CD1c-positive myeloid dendritic cell (primary cell): Measurements from ENCODE around the gene PNMA1.

ENCODE experiments used
- DNase-seq: peaks from one replicate; pipeline ENCODE4 v3.0.0-alpha.2; 2016; ENCODE audit errors: extremely low spot score

The PNMA1 gene

GRCh38 chr14:73751157-73751691 is 37.0 kb upstream of the PNMA1 start:
- peak; percentile 35 for DNase-seq

- no peak for DNase-seq
Measured at GRCh38 chr14:73750531-73750901, 36.3 kb upstream of the PNMA1 start.

GRCh38 chr14:73749706-73750530 is 35.7 kb upstream of the PNMA1 start:
- no peak for DNase-seq

GRCh38 chr14:73748858-73749357 is 34.7 kb upstream of the PNMA1 start:
- no peak for DNase-seq

- DNase-seq = no peak
Measured at GRCh38 chr14:73747379-73748211, 33.4 kb upstream of the PNMA1 start.

- no peak for DNase-seq
Measured at GRCh38 chr14:73746520-73747378, 32.6 kb upstream of the PNMA1 start.

DNA sequence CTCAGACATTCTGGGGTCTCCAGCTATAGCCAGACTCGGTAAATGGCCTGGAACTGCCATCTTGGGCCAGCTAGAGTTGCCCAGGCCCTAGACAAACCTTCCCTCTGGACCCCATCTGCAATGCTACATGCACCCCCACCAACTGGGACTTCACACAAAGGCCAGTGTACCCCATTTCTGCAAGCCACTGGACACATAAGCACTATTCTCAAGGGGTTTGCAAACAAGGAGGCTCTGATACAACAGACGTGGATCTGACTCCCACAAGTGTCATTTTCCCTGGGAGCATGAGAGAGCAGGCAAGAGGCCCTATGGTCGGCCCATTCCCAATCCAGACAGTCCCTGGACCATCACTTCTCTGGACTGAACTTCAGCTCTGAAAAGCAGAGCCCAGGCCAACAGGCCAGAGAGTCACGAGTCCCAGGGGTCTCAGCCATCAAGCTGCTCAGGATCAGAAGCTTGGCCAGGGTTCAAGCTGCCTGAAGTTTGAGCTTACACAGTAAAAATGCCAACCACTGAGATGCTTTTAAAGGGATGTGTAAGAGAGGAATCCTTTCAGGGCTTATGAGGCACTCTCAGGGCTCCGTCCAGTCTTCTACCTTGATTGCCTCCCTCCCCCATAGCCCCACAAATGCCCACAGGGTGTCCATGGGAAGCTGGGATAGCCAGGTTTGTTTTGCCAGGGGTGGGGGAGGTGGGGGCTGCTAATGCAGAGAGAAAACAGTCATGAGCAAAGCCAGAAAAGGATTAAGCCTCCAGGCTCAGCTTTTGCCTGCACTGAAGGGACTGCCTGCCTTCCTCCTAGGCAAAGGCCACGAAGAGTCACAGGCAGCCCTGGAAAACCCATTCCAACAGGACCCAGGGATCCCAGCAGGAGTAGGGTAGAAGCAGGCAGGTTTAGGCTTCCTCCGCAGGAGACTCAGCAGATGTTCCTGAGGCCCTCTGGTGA is 31.7 kb upstream of the PNMA1 start:
- no peak for DNase-seq

GRCh38 chr14:73744874-73745529 is 30.8 kb upstream of the PNMA1 start:
- DNase-seq = no peak

GRCh38 chr14:73744175-73744867 is 30.1 kb upstream of the PNMA1 start:
- DNase-seq = no peak

DNA sequence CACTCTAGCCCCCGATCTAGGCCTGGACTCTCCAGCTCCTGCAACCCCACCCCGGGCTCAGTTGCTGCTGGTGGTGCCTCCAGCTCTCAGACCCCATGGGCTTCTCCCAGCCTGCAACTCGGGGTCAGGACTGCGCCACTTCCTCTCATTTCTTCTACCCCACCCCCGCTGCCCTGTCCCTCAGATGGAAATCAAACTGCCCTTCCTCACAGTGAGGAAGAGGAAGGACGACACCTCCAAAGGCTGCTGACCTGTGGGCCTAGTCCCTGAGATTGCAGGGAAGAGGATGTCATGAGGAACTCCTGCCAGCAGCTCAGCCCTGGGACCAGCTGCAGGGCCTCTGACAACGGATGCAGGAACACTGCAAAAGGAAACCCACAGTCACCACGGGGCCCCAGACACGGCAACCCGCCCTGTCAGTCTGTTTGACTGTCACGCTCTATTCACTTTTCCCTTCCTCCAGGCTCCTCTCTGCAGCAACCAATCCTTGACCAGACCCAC is 29.3 kb upstream of the PNMA1 start:
- peak; percentile 70 for DNase-seq

DNA sequence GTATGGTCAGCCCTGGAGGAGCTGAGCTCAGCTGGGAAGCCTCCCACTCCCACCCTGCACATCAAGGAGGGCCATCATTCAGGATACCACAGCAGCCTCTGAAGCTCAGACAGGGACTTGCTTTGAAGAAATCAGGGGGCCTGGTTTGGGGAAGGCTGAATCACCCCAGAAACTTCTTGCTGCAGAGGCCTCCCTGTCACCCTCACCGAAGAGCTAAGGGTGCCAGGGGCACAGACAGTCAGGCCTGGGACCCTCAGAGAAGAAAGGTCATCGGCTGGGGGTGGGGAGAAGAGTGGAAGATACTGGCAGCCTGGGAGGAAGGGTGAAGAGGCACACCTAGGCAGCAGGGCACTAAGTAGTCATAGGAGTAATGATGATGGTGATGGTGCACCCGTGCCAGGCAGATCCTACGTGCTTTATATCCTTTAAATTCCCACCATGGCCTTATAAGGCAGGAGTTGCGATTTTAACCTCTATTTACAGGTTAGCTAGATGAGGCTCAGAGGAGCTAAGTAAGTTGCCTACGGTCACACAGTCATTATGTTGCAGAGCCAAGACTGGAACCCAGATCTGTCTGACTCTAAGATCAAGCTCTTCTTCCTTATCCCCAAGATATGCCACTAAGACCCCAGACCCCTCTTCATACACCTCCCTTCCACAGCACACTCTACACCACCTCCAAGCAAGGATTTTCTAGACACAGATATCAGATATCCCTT is 28.5 kb upstream of the PNMA1 start:
- DNase-seq = no peak

DNA sequence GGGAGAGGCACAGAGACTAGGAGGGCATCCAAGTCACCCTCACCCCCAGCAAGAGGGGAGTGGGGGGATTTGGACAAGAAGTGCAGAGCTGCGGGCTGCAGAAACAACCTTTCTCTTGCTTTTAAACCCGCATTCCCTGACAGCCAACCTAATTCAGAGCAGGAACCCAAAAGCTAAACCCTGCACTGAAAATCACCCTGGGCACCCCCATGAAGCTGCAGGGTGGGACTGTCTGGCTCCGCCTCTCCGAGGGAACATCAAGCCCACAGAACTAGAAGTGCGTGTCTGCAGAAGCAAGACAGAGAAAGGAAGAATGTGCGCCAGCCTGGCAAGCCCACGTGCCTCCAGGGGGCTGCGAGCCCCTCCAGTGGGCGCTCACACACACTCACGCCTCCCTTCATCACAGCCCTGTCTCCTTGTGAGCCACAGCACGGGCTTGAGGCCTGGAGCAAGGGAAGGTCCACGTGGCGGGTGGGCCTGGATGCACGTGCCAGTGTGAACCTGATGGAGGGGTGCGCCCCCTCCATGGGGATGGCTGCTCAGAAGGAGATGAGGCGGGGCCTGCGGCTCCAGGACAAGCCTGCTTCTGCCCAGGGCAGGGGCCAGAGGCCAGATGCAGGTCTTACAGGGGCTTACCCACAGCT is 27.8 kb upstream of the PNMA1 start:
- DNase-seq = peak; percentile 27

DNA sequence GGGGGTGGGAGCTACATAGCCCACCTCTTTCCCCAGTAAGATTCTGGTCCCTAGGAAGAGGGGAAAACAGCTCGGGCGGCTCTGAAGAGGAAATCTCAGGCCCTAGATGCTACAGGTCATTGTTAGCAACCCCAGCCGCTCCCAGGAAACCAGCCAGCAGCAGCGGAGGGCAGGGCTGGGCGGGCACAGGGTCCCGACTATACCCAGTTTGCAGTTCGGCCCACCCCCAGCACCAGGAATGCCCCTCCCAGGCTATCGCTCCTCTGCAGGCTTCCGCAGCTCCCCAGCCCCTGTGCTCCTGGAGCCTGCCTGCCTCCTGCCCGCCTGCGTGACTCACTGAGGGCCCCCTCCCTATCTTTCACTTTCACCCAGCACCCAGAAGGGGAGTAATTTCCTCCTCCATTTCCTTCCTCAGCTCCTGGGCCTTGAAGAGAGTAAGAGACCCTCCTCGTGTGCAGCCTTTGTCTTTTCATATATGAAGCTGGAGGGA is 27.2 kb upstream of the PNMA1 start:
- DNase-seq = peak; percentile 65

DNA sequence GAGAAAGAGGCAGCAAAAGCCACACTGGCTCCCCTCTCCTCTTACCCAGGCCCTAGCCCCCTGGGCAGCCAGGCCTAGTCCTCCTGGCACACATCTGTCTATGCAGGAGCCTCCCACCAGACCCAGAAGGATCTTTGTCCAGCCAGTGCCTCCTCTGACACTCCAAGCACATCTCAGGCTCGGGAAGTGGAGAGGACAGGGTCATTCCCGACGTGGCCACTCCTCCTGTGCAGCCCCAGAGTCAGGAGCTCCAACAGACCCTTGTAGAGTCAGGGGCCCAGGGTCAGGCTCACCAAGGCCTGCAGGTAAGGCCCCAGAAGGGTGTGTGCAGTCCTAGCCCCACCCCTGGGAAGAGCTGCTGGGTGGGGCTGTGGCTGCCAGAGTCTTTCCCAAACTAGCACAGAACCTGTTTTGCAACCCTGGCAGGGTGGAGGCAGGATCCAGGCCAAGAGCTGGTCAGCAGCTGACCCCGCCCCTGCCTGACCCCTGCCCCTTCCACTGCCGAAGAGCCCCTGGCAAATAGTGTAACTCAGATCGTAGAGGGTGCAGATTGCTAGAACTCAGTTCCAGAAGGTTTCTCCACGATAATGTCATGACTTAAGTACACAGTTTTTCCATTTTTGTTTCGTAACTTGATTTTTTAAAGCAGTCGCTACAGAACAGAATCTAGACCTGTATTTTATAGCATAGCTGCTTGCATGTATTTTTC is 26.6 kb upstream of the PNMA1 start:
- no peak for DNase-seq

GRCh38 chr14:73739899-73740617 is 25.9 kb upstream of the PNMA1 start:
- no peak for DNase-seq

DNA sequence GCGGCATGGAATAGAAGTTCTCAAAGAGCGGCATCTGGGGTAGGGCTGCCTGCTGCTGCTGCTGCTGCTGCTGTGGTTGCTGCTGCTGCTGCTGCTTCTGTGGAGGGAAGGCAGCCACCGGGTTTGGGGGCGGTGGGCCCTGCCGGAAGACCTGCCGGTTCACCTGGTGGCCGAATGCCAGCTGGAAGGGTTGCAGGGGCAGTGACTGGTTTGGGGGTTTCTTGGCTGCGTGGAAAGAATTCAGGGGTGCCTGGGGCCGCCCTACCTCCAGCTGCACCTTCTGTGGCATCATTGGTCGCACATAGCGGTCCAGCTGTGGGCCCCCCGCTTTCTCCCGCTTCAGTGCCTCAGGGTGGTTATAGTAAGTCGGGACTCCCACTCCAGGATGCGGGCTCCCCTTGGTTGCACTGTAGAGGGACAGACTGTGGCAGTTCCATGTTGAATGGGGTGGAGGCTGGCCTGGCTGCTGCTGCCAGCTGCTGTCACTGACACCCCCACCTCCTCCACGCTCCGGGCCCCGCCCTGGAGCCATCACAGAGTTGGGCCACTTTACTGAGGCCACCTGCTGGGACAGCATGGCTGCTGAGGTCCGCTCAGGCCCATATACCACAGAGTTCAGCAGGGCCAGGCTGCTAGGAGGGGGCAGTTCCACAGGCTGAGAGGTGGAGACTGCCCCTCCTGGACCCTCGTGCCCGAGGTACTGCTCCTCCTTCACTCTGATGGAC is 25.2 kb upstream of the PNMA1 start:
- DNase-seq = no peak
